ENCODE results near the gene CAD. TPM values are rescaled to one million over a fixed set of nuclear protein-coding genes. Genes with fewer than 3 reads are reported as not detected.

Gene CAD
- total RNA-seq (2012; rRNA removed) (12.9 and 17.8 TPM in 2 replicates), polyA plus RNA-seq (2012; rRNA removed) (38.7 and 45.8 TPM in 2 replicates), Bru-seq, nascent RNA (percentile 59 among the genes with signal in this experiment), BruChase-seq, experiment 1, labeled RNA remaining after a 6-hour chase (percentile 74 among the genes with signal in this experiment), BruChase-seq, experiment 2, labeled RNA remaining after a 2-hour chase (percentile 71 among the genes with signal in this experiment)
- 25.9 and 29.2 TPM in 2 replicates for polyA plus RNA-seq (2012; cell fraction: cytosol; rRNA removed)
- 67.5 and 184 TPM in 2 replicates for polyA plus RNA-seq (2012; cell fraction: nucleus; rRNA removed; ENCODE audit: low replicate concordance)
- long read RNA-seq, full-length matches to known transcripts = 1 of 22 reads
- long read RNA-seq, partial matches to known transcripts = 17 of 22 reads
- long read RNA-seq, other reads (novel, unspliced or antisense) = 4 of 22 reads

DNA sequence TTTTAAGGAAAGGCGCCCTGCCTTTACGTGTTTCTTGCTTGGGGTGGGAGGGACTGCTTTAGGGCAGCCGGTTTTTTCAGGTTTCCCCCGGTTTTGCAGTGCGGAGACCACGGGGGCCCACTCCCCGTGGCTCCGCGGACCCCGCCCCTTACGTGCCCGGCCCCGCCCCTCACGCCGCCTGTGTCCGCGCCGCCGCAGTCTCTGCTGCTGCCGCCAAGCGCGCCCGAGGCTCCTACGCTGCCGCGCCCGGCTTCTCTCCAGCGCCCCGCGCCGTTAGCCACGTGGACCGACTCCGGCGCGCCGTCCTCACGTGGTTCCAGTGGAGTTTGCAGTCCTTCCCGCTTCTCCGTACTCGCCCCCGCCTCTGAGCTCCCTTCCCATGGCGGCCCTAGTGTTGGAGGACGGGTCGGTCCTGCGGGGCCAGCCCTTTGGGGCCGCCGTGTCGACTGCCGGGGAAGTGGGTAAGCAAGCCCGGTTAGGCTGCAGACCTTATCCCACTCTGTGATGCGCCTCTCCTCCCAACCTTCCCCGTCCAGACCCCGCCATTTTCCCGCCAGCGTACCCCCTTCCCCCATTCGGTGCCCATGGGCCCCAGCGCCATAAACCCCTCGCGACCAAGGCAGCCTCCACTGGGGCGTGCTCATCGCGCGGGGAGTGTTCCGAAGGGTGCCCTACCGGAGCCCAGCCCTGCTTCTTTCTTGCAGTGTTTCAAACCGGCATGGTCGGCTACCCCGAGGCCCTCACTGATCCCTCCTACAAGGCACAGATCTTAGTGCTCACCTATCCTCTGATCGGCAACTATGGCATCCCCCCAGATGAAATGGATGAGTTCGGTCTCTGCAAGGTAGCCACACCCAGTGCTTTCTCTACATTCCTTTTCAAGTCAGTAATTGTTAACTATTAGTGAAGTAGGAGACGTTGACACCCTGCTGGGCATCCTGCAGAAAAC lies at the start of gene CAD:
CAD (plus strand) TSS at position 197 of the 949 bp plus-strand sequence; CDS start at position 380, 183 bp downstream.
- peak within 1 kb of the TSS; percentile 87 for H3K14ac ChIP-seq (replicated peaks; ENCODE audit: low read depth, low read length)
- BruUV-seq (replicated peaks) = no TSS peak
- TF ChIP-seq, protein P1, sequence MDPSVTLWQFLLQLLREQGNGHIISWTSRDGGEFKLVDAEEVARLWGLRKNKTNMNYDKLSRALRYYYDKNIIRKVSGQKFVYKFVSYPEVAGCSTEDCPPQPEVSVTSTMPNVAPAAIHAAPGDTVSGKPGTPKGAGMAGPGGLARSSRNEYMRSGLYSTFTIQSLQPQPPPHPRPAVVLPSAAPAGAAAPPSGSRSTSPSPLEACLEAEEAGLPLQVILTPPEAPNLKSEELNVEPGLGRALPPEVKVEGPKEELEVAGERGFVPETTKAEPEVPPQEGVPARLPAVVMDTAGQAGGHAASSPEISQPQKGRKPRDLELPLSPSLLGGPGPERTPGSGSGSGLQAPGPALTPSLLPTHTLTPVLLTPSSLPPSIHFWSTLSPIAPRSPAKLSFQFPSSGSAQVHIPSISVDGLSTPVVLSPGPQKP (IDR thresholded peaks at IDR 0.05; ENCODE audit: borderline replicate concordance, low read depth, low read length) = no peak
- TF ChIP-seq POLR2A (IDR thresholded peaks at IDR 0.05; ENCODE audit: low read depth, low read length) (peak; percentile 44; the same call in 1 of the 2 replicates), MXI1 (IDR thresholded peaks at IDR 0.05; ENCODE audit: borderline replicate concordance, low read depth, low read length) (peak; percentile 100), MAFK (IDR thresholded peaks at IDR 0.05; ENCODE audit: low read depth, low read length) (no peak), FOS (IDR thresholded peaks at IDR 0.05; ENCODE audit: low read depth, low read length) (no peak), CHD1 (IDR thresholded peaks at IDR 0.05; ENCODE audit: low read depth, low read length) (no peak), BHLHE40 (IDR thresholded peaks at IDR 0.05; ENCODE audit: low read depth, low read length) (peak; percentile 23; the same call in 1 of the 2 replicates), SMC3 (IDR thresholded peaks at IDR 0.05; ENCODE audit: low read depth, low read length) (peak; percentile 14; the same call in 1 of the 2 replicates), RAD21 (IDR thresholded peaks at IDR 0.05; ENCODE audit: low read length) (peak; percentile 21; the same call in 1 of the 2 replicates)
- TF ChIP-seq, protein P2, sequence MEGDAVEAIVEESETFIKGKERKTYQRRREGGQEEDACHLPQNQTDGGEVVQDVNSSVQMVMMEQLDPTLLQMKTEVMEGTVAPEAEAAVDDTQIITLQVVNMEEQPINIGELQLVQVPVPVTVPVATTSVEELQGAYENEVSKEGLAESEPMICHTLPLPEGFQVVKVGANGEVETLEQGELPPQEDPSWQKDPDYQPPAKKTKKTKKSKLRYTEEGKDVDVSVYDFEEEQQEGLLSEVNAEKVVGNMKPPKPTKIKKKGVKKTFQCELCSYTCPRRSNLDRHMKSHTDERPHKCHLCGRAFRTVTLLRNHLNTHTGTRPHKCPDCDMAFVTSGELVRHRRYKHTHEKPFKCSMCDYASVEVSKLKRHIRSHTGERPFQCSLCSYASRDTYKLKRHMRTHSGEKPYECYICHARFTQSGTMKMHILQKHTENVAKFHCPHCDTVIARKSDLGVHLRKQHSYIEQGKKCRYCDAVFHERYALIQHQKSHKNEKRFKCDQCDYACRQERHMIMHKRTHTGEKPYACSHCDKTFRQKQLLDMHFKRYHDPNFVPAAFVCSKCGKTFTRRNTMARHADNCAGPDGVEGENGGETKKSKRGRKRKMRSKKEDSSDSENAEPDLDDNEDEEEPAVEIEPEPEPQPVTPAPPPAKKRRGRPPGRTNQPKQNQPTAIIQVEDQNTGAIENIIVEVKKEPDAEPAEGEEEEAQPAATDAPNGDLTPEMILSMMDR (conservative IDR thresholded peaks at IDR 0.05; ENCODE audit: low read depth, low read length) = peak; percentile 21; the same call in 1 of the 2 replicates
- TF ChIP-seq, protein P3, sequence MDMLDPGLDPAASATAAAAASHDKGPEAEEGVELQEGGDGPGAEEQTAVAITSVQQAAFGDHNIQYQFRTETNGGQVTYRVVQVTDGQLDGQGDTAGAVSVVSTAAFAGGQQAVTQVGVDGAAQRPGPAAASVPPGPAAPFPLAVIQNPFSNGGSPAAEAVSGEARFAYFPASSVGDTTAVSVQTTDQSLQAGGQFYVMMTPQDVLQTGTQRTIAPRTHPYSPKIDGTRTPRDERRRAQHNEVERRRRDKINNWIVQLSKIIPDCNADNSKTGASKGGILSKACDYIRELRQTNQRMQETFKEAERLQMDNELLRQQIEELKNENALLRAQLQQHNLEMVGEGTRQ (IDR thresholded peaks at IDR 0.05; ENCODE audit: low read depth, low read length) = peak; percentile 91

More for the DNA sequence above, at the start of gene CAD:
- Histone ChIP-seq H3K36me3 (ENCODE audit: control insufficient read depth, insufficient read depth, low read length) (peaks cover 16% of the 10 kb centered on the region), H2BK20ac (ENCODE audit: low read depth, low read length) (peak within 1 kb of the TSS; percentile 24; the same call in 1 of the 2 replicates), H3K27ac (ENCODE audit: insufficient read depth, low read length) (peak within 1 kb of the TSS; percentile 83), H3K9me1 (ENCODE audit: insufficient read depth, low read length) (peaks cover 9% of the 10 kb centered on the region), H2BK5ac (ENCODE audit: low read depth, low read length, poor library complexity, severe bottlenecking) (peak within 1 kb of the TSS; percentile 45), H3K9me3 (ENCODE audit: control insufficient read depth, insufficient read depth, low read length) (no peaks in the 10 kb centered on the region), H4K5ac (ENCODE audit: low read depth, low read length) (peak within 1 kb of the TSS; percentile 85), H4K91ac (ENCODE audit: insufficient read depth, low read depth, low read length) (peak within 1 kb of the TSS; percentile 83), H3K4me1 (ENCODE audit: control insufficient read depth, insufficient read depth, low read length) (peaks cover 7% of the 10 kb centered on the region), H3K4ac (ENCODE audit: low read depth, low read length) (peak within 1 kb of the TSS; percentile 94), H3K4me3 (ENCODE audit: insufficient read depth, low read depth, low read length) (peak within 1 kb of the TSS; percentile 64), H3K23ac (ENCODE audit: low read depth, low read length) (peak within 1 kb of the TSS; percentile 61), H3K27me3 (ENCODE audit: control insufficient read depth, insufficient read depth, low read length) (no peaks in the 10 kb centered on the region), H3K79me1 (ENCODE audit: low read depth in 1 of 2, low read length in 2 of 2) (peaks cover 33 to 61% of the 10 kb centered on the region in 2 experiments), H3K56ac (ENCODE audit: extremely low read depth, insufficient read depth, low read length) (peak within 1 kb of the TSS; percentile 33), H3K9ac (ENCODE audit: low read depth, low read length) (peak within 1 kb of the TSS; percentile 70), H4K20me1 (ENCODE audit: insufficient read depth, low read length) (no peaks in the 10 kb centered on the region), H2BK120ac (ENCODE audit: low read depth, low read length) (no peak within 1 kb of the TSS; the same call in 1 of the 2 replicates), H2AFZ (replicated peaks; ENCODE audit: low read length, poor library complexity) (peak within 1 kb of the TSS; percentile 98), H2AK9ac (replicated peaks; ENCODE audit: low read depth, low read length, poor library complexity) (peak within 1 kb of the TSS; percentile 99), H3K4me2 (ENCODE audit: low read depth, low read length) (peak within 1 kb of the TSS; percentile 93), H2BK15ac (ENCODE audit: low read depth, low read length) (no peak within 1 kb of the TSS; the same call in 2 of the 3 replicates), H2AK5ac (ENCODE audit: low read depth, low read length) (peak within 1 kb of the TSS; percentile 92), H3K18ac (ENCODE audit: low read depth, low read length) (peak within 1 kb of the TSS; percentile 25; the same call in 1 of the 2 replicates), H4K8ac (ENCODE audit: low read depth in 2 of 2, low read length in 2 of 2) (peak within 1 kb of the TSS; percentile 83 to 95)
- ChIA-PET CTCF (no interaction called here), POLR2A (ENCODE audit: unreplicated experiment) (no interaction called here)
- dilution Hi-C loops (cut with HindIII; ENCODE audit: low sequenced_read_pairs, unreplicated experiment) = no loop called here
- intact Hi-C loops (cut with micrococcal nuclease) = loop anchor here (2.0 kb wide), 1 partner anchor 119 kb away; no protein-coding TSS in a partner anchor
- DNase-seq (peak; percentile 75), ATAC-seq (ENCODE audit: low read depth) (peak; percentile 92)
- 0% methylated on average over 33 of the region's 72 CpGs; no CpG with 5 or more reads in 1 of the 2 experiments for WGBS, 2 experiments (ENCODE audit: extremely low coverage in 2 of 2, insufficient read length in 1 of 2)
- in situ Hi-C loops (cut with MboI; ENCODE audit: low sequenced_read_pairs) = no loop called here

Measured in IMR-90 (cell line).